GM18909 (cell line): ENCODE results near the gene RNF19B.
"Not testable (repeated sequence)": the region's sequence is repeated elsewhere in the genome, so short reads cannot be mapped to it uniquely, and the experiment has no call there.

Experiments used
- ATAC-seq: cut with Tn5 transposase; IDR thresholded peaks from one replicate; pipeline ENCODE4 v1.9.1; 2021; ENCODE audit warnings: mild to moderate bottlenecking; ENCODE audit not compliant: unreplicated experiment, poor library complexity

RNF19B gene

GRCh38 chr1:32992489-32993323 lies 28.1 kb upstream of the RNF19B start:
- ATAC-seq, result peak; percentile 83

DNA sequence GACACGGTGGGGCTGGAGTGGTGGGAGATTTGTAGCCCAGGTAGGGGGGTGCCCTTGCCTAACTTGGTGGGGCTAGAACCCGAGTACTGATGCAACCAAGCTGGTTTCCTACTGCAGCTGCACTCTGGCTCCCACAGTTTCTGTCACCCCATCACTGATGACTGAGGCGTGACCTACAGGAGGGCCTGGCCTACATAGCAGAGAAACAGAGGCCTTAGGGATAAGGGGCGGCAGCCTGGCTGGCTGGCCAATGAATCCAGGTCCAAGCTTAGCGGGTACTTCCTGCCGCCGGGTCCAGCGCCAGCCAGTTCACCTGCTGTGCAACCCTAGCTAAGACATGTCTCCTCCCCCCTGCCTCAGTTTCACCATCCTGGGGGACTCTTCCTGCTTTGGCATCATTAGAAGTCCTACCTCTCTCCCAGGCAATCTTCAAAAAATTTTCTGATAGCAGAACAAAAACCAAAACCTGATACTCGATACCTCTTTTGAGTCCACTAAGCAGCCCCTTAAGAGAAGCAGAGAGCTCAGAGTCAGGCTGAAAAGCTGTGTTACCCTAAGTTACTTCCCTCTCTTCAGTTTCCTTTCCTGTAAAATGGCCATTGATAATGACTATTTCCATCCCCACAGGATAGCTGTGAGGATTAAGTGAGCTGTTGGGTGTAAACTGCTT lies 27.3 kb upstream of the RNF19B start:
- ATAC-seq, result peak; percentile 27

- no peak for ATAC-seq
Observed at GRCh38 chr1:32991386-32991785, 26.8 kb upstream of the RNF19B start.

DNA sequence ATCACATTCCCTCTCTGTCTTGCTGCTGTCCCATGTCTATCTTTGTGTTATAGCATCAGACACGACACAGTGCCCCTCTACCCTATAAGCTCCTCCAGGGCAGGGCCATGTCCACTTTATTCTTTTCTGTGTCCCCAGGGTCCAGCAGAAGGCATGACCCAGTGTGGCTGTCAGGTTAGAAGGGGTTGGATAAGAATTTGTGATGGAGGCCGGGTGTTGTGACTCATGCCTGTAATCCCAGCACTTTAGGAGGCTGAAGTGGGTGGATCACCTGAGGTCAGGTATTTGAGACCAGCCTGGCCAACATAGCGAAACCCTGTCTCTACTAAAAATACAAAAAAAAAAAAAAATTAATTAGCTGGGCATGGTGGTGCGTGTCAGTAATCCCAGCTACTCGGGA lies 26.3 kb upstream of the RNF19B start:
- ATAC-seq, result no peak

DNA sequence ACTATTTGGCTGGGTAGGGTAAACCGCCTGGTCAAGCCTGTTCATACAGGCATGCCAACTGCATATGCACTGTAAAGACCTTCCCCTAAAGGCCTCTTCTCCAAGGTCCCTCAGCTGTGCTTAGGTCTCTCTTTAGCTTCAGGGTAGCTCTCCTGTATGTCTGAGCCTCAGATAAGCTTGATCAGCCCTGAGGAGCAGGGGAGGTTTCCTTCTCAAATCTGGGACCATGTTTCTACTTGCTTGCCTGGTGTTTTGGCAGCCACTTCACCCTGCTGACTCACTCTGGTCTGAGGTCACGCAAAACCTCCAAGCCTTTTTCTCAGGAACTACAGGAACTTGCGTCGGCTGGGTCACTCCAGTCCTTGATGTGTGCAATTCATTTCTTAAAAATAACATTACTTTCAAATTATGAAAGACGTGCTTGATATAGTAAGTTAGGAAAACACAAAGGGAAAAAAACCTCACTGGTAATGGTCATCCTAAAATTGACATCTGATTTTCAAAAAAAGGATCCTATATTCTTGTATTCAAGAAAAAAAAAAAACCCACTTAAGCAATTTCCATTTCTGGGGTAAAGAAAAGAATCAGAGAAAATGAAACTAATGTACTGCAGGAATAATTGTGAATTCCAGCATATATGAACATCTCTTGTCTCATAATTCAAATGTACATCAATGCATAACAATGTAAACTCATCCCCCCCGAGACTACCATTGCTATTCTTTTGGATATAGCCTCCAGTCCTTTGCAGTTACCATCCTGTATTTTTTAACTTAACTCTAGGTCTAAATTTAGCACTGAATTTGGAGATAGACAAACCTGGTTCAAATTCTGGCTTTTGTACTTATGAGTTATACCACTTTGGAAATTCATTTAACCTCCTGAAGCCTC lies 24.8 kb upstream of the RNF19B start:
- ATAC-seq, result no peak

GRCh38 chr1:32988665-32989064 lies 24.1 kb upstream of the RNF19B start:
- ATAC-seq, result no peak

GRCh38 chr1:32985226-32985625 lies 20.6 kb upstream of the RNF19B start:
- no peak for ATAC-seq

DNA sequence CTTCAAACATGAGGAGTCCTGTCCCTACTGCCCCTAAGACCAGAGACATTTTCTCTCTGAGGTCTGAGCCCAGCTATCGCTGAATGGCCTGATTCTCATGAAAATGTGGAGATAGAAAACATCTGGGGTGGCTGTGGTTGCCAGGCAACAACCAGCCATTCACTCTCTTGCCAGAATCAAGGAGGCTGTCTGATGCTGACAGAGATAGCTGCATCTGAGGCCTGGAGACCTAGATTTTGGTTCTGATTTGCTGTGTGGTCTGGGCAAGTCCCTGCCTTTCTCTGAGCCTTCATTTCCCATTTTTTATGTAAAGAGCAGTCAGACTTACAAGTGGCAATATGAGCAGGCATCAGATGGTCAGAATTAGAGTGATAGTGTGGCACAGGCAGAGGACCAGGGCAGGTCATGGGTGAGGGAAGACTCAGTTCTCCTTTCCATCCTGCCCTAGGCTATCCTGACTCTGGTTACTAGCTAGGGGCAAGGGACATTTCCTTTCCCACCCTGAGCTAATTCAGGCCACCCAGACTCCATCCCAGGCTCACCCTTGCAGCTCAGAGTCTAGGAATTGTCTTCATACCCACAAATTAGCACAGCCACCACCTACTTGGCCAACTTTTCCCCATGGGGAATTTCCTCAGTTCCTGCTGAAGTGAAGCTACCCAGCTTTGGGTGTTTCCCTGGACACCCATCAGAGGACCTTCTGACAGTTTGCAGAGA lies 20.0 kb upstream of the RNF19B start:
- ATAC-seq, result no peak

DNA sequence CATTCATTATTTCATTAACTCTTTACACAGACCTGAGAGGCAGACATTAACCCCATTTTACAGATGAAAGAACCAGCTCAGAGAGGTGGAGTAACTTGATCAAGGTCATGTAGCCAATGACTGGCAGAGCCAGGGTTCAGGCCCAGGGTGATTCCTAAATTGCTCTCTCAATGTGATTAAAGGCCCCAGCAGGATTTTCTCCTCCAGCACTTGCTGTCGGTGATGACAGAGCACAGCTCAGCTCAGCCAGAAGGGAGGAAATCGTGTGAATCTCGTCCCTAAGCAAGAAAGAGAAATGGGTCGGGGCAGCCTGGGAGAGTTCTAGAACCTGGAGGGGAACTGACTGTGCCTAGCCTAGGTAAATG lies 19.5 kb upstream of the RNF19B start:
- no peak for ATAC-seq

DNA sequence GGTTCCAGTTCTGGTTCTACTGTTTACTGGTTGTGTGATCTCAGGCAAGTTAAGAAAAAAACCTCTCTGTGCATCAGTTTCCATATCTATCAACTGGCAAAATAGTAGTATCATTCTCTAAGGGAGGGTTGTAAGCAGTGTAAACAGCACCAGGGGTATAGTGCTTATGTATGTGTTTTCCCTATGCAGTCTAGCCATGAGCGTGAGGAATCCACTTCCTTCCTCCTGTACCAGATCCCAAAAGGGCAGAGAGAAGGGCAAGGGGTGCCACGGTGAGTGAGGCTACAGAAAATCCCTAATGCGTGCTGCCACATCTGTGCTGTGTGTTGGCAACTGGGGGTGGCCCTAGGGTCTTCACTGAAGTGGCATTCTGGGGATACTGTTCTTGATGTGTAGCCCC lies 18.4 kb upstream of the RNF19B start:
- ATAC-seq, result no peak

DNA sequence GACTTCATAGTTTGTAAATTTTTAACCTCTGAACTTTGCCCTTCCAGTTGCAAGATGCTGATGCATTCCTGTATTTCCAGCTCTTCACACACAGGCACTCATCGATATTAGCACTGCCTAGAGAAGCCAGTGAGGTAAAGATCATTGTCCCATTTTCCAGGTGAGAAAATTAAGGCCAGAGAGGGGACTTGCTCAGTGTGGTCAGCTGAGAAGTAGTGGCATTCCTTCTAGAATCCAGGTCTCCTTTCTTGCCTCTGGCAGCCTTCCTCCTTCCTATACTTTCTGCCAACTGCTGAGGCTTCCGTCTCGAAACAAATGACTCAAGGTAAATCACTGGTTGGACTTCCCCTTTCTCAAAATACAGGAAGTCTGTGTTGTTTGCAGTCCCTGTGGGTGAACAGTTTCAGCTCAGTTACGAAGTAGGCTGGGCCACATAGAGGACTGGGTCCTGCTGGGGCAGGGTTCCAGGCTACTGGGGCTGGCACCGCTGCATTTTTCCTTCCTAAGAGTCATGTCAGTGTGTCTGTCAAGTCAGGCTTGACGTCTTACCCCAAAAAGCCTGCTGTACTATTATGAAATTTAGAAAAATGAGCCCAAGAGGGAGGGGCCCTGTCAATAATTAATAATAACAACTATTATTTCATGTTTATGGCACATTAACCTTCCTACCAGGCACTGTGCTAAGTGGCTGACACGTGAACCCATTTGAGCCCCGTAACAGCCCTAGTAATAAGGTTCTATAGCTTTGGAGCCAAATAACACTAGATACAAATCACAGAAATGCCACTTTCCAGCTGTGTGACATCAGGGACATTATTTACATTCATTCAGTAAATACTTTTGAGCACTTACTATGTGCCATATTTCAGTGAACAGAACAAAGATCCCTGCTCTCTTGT lies 16.6 kb upstream of the RNF19B start:
- peak; percentile 88 for ATAC-seq

DNA sequence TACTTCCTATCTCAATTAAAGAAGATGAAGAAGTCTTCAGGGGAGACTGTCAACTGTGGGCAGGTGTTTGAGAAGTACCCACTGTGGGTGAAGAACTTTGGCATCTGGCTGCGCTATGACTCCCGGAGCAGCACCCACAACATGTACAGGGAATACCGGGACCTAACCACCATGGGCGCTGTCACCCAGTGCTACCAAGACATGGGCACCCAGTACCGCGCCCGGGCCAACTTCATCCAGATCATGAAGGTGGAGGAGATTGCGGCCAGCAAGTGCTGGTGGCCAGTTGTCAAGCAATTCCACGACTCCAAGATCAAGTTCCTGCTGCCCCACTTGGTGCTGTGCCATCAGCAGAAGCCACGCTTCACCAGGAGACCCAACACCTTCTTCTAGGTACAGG lies 15.5 kb upstream of the RNF19B start:
- no peak for ATAC-seq

DNA sequence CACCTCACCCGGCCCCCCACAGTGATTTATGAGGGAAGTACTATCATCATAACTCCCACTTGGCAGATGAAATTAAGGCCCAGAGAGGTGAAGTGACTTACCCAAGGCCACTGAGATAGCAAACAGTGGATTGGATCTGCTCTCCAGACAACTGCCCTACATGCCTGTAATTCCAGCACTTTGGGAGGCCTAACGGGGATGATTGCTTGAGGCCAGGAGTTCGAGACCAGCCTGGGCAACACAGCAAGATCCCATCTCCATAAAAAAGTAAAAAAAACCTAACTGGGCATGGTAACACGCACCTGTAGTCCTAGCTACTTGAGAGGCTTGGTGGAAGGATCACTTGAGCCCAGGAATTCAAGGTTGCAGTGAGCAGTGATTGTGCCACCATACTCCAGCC lies 14.2 kb upstream of the RNF19B start:
- no peak for ATAC-seq

DNA sequence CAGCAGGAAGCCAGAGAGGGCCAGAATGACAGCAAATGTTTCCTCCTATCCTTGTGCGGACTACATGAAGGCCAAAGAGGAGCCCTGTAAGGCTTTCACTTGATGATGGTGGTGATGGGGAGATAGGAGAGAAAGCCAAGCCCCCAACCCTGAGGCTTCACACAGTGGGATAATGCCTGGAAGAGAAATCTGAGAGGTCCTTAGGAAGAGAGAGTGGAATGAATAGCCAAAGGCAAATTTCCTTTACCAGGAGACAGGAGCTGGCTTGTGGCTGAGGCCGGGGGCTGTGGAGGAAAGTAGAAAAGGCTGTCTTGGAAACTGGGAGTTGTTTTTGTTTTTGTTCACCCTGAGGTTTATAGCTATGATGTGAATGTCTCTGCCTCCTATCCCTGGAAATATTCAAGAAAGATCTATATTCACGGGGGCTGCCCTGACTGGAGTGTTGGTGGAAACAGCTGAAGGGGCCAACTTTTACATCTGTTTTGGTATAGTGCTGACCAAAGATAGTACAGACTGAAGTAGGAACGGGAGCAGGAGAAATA lies 13.0 kb upstream of the RNF19B start:
- no peak for ATAC-seq

DNA sequence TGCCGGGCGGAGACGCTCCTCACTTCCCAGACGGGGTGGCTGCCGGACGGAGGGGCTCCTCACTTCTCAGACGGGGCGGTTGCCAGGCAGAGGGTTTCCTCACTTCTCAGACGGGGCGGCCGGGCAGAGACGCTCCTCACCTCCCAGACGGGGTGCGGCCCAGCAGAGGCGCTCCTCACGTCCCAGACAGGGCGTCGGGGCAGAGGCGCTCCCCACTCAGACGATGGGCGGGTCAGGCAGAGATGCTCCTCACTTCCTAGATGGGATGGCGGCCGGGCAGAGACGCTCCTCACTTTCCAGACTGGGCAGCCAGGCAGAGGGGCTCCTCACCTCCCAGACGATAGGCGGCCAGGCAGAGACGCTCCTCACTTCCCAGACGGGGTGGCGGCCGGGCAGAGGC lies 10.4 kb upstream of the RNF19B start:
- not testable (repeated sequence) for ATAC-seq

- ATAC-seq, result not testable (repeated sequence)
Observed at GRCh38 chr1:32973458-32973857, 8.8 kb upstream of the RNF19B start.

DNA sequence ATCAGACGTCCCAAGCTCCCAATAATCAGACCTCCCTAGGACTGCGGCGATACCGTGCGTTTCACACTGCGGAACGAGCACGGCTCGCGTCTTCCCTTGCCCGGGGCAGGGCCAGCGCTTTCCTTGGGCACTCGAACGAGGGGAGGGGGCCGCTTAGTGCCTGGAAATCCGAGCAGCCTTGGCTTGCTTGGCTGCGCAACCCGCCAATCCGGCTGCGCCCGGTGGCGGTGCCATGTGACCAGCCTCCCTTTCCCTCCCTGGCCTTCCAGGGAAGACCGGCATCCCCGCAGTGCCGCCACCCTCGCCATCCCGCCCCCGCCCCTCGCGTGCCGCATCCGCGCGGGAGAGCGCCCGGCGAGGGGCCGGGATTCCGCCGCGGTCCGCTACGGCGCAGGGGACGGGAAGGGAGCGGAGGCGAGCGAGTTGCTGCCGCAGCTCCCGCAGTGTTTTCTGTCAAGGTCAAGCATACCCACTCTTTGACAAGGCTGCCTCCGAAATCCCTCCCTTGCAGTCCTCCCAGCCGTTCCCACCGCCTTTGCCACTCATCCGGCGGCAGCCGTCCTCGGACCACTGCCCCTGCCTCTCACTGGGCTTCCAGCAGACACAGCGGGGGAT lies 8.3 kb upstream of the RNF19B start:
- ATAC-seq, result no peak

- ATAC-seq, result no peak
Observed at GRCh38 chr1:32971576-32971975, 7.0 kb upstream of the RNF19B start.

DNA sequence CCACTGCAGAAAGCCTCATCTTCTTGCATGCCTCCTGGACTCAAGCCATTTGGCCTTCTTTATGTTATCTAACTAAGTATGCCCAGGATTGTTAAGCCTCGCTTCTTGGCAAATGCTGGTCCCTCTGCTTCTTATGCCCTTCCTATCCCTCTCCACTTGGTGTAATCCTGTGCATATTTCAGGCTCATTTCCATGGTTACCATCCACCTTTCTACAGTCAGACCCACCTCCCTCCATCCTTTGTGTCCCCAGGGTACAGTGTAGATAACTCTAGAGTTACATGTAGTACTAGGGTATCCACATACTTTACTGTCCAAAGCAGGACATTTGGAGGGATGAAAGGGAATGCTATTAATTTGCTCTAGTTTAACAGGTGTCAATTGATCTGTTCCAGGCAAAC lies 6.5 kb upstream of the RNF19B start:
- ATAC-seq, result no peak
